ENCODE results near the gene INPP5E. TPM values are rescaled to one million over a fixed set of nuclear protein-coding genes. Genes with fewer than 3 reads are reported as not detected.

INPP5E gene
- total RNA-seq, 2 donors from 2014 or later, result 8.8 to 25.4 TPM

DNA sequence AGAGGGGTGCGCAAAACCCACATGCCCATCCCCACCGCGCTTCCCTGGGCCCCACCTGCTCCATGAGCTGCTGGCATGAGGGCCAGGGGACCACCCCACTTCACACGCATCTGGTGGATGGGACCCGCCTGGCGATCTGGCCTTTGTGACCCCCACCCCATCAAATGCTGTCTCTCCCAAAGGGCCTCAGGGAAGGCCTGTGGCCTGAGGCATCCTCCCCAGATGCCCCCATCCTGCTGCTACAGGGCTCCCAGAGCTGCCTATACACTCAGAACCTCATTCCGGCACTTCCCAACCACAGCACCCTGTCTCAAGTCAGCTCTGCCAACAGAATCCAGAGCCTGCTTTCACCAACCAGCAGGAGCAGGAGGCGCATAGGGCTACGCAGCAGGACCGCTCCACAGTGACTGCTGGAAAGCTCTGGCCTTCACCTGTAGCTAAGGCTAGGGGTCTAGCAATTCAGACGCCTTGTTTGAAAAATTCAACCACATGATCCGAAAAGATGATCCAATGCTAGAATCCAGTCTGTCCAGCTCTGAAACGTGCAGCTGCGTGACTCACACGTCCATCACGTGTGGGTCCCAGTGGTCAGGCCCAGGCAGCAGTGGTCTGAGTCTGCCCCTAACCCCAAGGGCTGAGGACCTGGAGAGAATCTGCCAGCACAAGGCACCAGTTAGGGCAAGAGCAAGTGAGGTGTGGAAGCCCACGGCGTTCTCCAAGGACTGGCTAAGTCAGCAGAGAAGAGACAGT is 38.3 kb downstream of the INPP5E start:
- 75 to 84% methylated on average over 14 to 18 of the region's 18 CpGs for WGBS, 2 donors
- Histone ChIP-seq H3K4me1 (peaks cover 26% of the 10 kb centered on the region), H3K36me3 (replicated peaks in 1 of 2; ENCODE audit: insufficient read depth in 1 of 2, low read depth in 2 of 2) (peaks cover 0 to 10% of the 10 kb centered on the region in 2 donors), H3K4me3 (no peak overlapping the region), H3K27me3 (no peaks in the 10 kb centered on the region), H3K9me3 (no peaks in the 10 kb centered on the region), H3K27ac (no peak overlapping the region)
- no peak for ATAC-seq
- TF ChIP-seq POLR2A (IDR thresholded peaks at IDR 0.05) (no peak), CTCF (IDR thresholded peaks at IDR 0.05) (no peak)
- intact Hi-C loops (cut with DNase I), result loop anchor here (5.0 kb wide), 2 partner anchors 64 to 84 kb away; no protein-coding TSS in a partner anchor
- DNase-seq, result no peak

- 5 to 80% methylated on average over 1 to 46 of the region's 71 CpGs for WGBS, 2 donors
- peak; percentile 74 to 98 (median 97) for TF ChIP-seq CTCF (IDR thresholded peaks at IDR 0.05)
- peak; percentile 61 to 72 (median 68) for TF ChIP-seq POLR2A (IDR thresholded peaks at IDR 0.05)
- DNase-seq (peak; percentile 86 to 89 (median 88)), ATAC-seq (peak; percentile 95)
- intact Hi-C loops (cut with DNase I), result loop anchor here (5.0 kb wide), 2 partner anchors 63 to 83 kb away; no protein-coding TSS in a partner anchor
- H3K9me3 ChIP-seq, result no peaks in the 10 kb centered on the region
- H3K4me1 ChIP-seq, result peaks cover 26% of the 10 kb centered on the region
- H3K36me3 ChIP-seq (replicated peaks in 1 of 2; ENCODE audit: insufficient read depth in 1 of 2, low read depth in 2 of 2), result peaks cover 0 to 15% of the 10 kb centered on the region in 2 donors
- H3K4me3 ChIP-seq, result peak within 1 kb of the TSS; percentile 63 to 98
- H3K27ac ChIP-seq, result peak within 1 kb of the TSS in 3 of 4 donors; percentile 45 to 68 (median 46)
- H3K27me3 ChIP-seq, result no peaks in the 10 kb centered on the region
Measured at GRCh38 chr9:136400038-136400834, 39.4 kb downstream of the INPP5E start, which contains the start of gene SNAPC4. Gene SNAPC4 (minus strand): TSS chr9:136400170. CDS start chr9:136398428, 1,742 bp downstream.

- intact Hi-C loops (cut with DNase I), result loop anchor here (5.0 kb wide), 2 partner anchors 62 to 82 kb away; no protein-coding TSS in a partner anchor
- ATAC-seq (peak; percentile 13), DNase-seq (peak in 3 of 4 donors; percentile 29 to 32 (median 31))
- peaks cover 26% of the 10 kb centered on the region for H3K4me1 ChIP-seq
- 1 to 4% methylated on average over 10 to 36 of the region's 67 CpGs for WGBS, 2 donors
- H3K4me3 ChIP-seq, result peak overlapping the region; percentile 63 to 98
- H3K9me3 ChIP-seq, result no peaks in the 10 kb centered on the region
- H3K27ac ChIP-seq, result peak overlapping the region in 3 of 4 donors; percentile 45 to 68 (median 46)
- H3K27me3 ChIP-seq, result no peaks in the 10 kb centered on the region
- peaks cover 0 to 21% of the 10 kb centered on the region in 2 donors for H3K36me3 ChIP-seq (replicated peaks in 1 of 2; ENCODE audit: insufficient read depth in 1 of 2, low read depth in 2 of 2)
- TF ChIP-seq POLR2A (IDR thresholded peaks at IDR 0.05), result no peak
- no peak for TF ChIP-seq CTCF (IDR thresholded peaks at IDR 0.05)
Measured at GRCh38 chr9:136399176-136400037, 40.2 kb downstream of the INPP5E start.

DNA sequence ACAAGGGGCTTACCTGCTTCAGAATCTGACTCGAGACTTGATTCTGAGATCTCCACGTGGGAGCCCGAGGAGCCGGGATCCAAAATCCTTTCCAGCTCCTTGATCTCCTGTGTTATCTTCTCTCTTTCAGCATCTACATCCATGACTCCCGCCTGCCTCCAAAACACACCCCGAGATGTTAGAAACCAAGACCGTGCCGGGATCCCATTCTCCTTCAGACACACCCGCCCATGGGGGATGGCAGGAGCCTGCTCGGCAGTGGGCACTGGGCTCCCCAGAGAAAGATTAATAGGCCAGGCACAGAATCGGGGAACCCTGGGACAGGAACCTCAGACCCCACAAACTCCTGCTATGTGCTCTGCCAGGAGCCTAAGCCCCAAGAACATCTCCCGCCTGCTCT is 41.4 kb downstream of the INPP5E start:
- no peaks in the 10 kb centered on the region for H3K27me3 ChIP-seq
- H3K4me1 ChIP-seq, result peaks cover 26% of the 10 kb centered on the region
- no peak for ATAC-seq
- intact Hi-C loops (cut with DNase I), result no loop called here
- no peaks in the 10 kb centered on the region for H3K9me3 ChIP-seq
- TF ChIP-seq POLR2A (IDR thresholded peaks at IDR 0.05), result no peak
- TF ChIP-seq CTCF (IDR thresholded peaks at IDR 0.05), result no peak
- no peak overlapping the region for H3K4me3 ChIP-seq
- no peak overlapping the region for H3K27ac ChIP-seq
- WGBS, 2 donors, result 86 to 91% methylated on average over 11 to 12 of the region's 12 CpGs
- peaks cover 0 to 29% of the 10 kb centered on the region in 2 donors for H3K36me3 ChIP-seq (replicated peaks in 1 of 2; ENCODE audit: insufficient read depth in 1 of 2, low read depth in 2 of 2)
- DNase-seq, result no peak
